Measurements from ENCODE around the gene PALMD. TPM values are rescaled to one million over a fixed set of nuclear protein-coding genes. Genes with fewer than 3 reads are reported as not detected.

Gene PALMD
- polyA plus RNA-seq, 3 donors, result 2.0 to 3.6 (median 2.6) TPM

GRCh38 chr1:99623554-99623953, 22.4 kb upstream of the PALMD start:
- DNase-seq (ENCODE audit: extremely low read depth in 1 of 11, low read depth in 9 of 11, low spot score in 4 of 11), result no peak

DNA sequence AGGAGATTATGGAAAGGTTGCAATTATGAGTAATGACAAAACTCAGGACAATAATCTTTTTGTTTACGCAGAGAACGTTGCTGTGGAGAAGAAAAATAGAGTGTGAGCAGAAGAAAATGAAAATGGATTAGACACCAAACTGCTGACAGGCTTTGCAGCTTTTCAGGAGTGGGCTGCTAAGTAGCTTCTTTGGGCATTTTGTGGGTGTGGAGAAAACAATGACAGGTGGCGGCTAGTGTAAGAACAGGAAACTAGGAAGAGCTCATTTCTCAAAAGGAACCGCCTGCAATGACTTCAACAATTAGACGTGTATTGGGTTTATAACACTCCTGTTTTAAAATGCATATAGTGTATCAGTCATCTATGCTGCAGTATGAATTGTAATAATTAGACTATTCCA, 18.3 kb upstream of the PALMD start:
- no peak for DNase-seq (ENCODE audit: extremely low read depth in 1 of 11, low read depth in 9 of 11, low spot score in 4 of 11)

- DNase-seq (ENCODE audit: extremely low read depth in 1 of 11, low read depth in 9 of 11, low spot score in 4 of 11), result no peak
Measured at GRCh38 chr1:99629164-99629563, 16.7 kb upstream of the PALMD start.

- no peak for DNase-seq (ENCODE audit: extremely low read depth in 1 of 11, low read depth in 9 of 11, low spot score in 4 of 11)
Measured at GRCh38 chr1:99634971-99635624, 10.8 kb upstream of the PALMD start.

DNA sequence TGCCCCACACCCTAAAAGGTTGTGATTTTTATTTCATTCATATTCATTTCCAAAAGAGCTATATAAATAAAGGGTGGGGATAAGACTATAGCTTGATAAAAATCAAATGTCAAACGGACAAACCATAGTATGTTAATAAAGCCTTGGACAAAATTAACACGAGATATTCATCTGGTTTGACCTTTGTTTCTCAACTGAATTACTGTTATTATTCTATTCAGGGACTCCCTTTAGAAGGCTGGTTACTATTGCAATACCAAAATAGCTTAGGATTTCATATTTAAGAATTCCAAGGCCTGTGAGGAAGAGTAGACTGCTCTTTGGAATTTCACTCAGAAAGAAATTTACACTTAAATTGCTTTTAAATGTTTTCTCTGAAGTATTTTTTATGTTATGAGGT, 10.2 kb upstream of the PALMD start:
- DNase-seq (ENCODE audit: extremely low read depth in 1 of 11, low read depth in 9 of 11, low spot score in 4 of 11), result no peak

DNA sequence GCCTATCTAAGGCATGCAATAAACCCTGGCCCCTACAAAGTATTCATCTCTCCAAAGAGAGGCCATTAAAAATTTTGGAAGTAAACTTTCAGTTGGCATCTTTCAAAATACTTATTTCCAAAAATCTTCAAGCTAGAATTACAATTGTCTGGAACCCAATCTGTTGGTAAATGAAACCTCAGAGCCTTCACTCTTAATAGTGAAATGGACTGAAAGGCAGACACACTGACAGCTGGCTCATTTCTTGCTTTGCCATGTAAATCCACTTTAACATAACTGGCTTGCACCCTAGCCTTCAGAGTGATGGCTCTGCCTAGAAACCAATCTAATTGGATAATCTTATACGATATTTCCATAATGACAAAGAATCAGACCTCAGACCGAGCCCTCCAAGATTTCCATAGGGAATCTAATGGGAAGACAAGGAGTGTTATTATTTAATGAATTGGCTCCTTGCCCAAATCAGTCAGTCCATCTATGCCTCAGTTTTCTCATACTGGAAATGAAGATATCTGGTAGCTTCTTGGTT, 9.2 kb upstream of the PALMD start:
- DNase-seq (ENCODE audit: extremely low read depth in 1 of 11, low read depth in 9 of 11, low spot score in 4 of 11), result no peak

DNA sequence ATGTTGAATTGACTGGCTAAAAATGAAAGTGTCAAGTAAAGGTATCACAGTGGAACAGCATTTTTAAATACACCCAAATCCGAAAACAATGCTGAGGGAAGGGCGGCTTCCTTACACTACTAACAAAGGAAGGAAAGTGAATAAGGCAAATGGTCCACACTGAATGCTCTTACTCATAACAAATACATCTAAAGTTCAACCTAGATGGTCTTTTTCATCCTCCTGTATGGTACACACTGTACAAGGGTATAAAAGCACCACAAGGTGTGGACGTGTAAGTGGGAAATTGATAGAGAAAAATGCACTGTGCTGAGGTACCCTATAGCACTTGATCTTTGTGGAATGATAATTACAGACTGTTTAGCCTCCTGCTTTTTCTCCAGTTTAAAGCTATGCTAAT, 7.1 kb upstream of the PALMD start:
- no peak for DNase-seq (ENCODE audit: extremely low read depth in 1 of 11, low read depth in 9 of 11, low spot score in 4 of 11)

DNA sequence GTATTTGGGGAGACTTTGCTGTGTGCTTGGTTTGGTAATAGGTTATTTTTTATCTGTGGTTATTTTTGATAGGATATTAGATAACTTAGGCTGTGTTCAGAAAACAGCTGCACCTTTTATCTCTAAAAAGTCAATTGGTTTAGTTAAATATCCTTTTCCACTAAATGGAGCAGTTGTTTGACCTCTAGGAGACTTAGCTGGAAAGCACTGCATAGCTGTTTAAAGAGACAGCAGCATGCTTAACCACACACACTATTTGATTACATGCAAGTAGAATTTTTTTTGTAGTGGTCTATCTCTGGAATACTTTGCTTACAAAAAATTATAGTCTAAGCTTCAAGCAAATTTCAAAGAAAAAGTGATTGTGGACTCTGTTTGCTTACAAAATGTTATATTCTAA, 6.5 kb upstream of the PALMD start:
- DNase-seq (ENCODE audit: extremely low read depth in 1 of 11, low read depth in 9 of 11, low spot score in 4 of 11), result no peak

DNA sequence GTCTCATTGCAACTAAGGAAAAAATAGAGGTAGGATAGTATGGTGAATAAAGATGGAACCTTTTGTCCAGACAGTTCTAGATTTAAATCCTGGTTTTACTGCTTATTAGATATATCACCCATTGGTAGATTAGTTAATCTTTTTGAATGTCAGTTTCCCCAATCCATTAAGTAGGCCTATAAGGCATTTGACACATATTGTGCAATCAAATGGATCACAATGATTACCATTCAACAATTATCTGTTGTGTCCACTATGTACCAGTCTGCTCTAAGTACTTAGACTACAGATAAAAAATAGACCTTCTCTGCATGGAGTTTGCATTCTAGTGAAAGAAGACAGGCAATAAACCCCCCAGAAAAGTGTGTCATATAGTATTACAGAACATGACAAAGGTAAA, 6.0 kb upstream of the PALMD start:
- DNase-seq (ENCODE audit: extremely low read depth in 1 of 11, low read depth in 9 of 11, low spot score in 4 of 11), result no peak

- no peak for DNase-seq (ENCODE audit: extremely low read depth in 1 of 11, low read depth in 9 of 11, low spot score in 4 of 11)
Measured at GRCh38 chr1:99640672-99641071, 5.2 kb upstream of the PALMD start.

GRCh38 chr1:99641558-99641957, 4.4 kb upstream of the PALMD start:
- DNase-seq (ENCODE audit: extremely low read depth in 1 of 11, low read depth in 9 of 11, low spot score in 4 of 11), result no peak

DNA sequence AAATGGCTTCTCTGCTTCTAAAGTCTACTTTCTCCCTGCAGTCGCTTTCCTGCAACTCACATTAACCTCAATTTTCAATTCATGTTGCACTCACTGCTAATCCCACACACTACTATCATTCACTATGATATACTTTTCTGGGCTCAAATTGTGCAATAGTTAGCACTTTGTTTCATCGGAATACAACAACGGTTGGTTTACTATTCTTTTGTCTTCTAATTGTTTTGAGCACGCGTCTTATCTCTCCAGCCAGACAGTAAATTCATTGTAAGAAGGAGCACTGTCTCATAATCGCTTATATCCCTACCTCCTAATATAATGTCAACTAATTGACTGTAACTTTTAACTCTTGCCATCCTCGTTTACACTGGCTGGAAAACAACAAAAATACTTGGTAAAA, 3.9 kb upstream of the PALMD start:
- DNase-seq (ENCODE audit: extremely low read depth in 1 of 11, low read depth in 9 of 11, low spot score in 4 of 11), result no peak

- DNase-seq (ENCODE audit: extremely low read depth in 1 of 11, low read depth in 9 of 11, low spot score in 4 of 11), result no peak
Measured at GRCh38 chr1:99643021-99643779, 2.7 kb upstream of the PALMD start.

DNA sequence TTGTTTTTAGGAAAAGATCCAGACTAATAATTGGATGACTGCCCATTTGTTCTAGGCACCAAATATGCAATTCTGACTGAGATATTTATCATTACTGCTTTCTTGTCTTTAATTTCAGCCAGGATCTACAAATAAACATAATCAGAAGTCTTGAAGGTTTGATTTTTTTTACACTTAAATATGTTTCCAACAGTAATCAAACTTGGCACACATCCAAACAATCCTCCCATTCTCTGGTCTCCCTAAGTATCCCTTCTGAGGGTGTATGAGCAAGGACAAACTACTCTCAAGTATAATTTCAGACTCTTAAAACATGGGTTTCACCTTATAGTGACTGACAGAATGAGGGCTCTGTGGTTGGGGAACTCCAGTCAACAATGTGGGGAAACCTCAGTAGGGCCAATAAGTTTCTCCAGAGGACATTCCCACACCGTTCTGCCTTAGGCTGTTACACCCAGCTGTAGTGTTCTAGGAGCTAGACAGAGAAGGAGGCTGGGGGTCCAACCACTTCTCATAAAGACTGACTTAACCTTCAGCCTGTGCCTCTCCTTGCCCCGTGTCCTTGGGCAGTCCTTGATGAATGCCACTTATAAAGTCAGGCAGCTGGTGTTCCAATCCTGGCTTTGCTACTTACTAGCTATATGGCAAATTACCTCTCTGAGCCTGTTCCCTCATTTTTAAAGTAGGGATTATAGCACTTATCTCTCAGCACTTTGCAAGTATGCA, 1.5 kb upstream of the PALMD start:
- DNase-seq (ENCODE audit: extremely low read depth in 1 of 11, low read depth in 9 of 11, low spot score in 4 of 11), result no peak

DNA sequence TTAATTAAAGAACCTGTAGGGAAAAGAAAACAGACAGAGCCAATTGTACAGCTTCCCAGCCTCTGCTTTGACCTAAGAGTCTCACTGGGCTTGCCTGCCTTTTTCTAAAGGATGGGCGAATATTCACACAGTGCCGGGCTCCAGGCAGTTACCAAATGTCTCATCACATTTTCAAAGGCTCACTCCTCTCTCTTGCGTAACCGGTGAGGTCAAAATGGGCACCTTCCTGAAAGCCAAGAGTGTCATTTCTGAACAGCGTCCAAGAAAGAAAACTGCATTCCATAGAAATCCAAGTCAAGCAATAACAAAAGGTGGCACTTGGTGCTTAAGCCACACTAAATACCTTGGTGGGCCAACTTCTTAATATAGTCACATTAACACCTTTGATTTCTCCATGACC, 710 bp upstream of the PALMD start:
- no peak for DNase-seq (ENCODE audit: extremely low read depth in 1 of 11, low read depth in 9 of 11, low spot score in 4 of 11)

DNA sequence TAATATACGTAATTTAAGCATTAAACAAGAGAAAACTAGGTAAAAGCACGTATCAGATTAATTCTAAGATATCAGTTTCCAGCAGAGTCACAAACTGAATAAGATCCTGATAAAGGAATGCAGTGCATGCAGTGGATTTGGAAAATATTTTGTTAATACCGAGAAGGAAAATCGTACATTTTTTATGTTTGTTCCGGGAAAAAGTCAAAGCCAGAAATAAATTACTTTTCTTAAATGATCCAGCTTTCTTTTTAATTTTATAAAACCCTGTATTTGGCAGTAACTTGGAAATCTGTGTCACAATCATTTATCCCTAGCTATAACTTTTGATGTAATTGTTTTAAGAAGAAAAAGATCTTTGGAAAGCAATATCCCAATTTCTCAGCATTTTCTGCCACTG, 955 bp downstream of the PALMD start:
- no peak for DNase-seq (ENCODE audit: extremely low read depth in 1 of 11, low read depth in 9 of 11, low spot score in 4 of 11)

GRCh38 chr1:99647490-99647889, 1.6 kb downstream of the PALMD start:
- DNase-seq (ENCODE audit: extremely low read depth in 1 of 11, low read depth in 9 of 11, low spot score in 4 of 11), result no peak

DNA sequence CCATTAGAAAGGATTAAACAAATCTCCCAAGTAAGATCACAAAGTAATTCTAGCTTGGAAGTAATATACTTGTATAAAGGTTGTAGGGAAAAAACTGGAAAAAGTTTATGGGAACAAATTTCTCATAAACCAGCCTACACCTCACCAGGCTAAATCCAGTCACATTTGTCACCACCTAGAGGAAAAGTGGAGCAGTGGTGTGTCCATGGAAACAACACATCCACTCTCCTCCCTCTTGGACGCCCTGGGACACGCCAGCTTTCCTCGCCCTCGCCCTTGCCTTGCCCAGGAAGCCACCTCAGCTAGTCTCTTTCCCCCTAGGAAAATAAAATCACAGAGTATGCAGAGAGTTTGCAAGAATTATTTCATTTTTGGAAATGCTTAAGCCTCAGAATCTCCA, 2.2 kb downstream of the PALMD start:
- DNase-seq (ENCODE audit: extremely low read depth in 1 of 11, low read depth in 9 of 11, low spot score in 4 of 11), result no peak

- no peak for DNase-seq (ENCODE audit: extremely low read depth in 1 of 11, low read depth in 9 of 11, low spot score in 4 of 11)
Measured at GRCh38 chr1:99650030-99650429, 4.1 kb downstream of the PALMD start.

DNA sequence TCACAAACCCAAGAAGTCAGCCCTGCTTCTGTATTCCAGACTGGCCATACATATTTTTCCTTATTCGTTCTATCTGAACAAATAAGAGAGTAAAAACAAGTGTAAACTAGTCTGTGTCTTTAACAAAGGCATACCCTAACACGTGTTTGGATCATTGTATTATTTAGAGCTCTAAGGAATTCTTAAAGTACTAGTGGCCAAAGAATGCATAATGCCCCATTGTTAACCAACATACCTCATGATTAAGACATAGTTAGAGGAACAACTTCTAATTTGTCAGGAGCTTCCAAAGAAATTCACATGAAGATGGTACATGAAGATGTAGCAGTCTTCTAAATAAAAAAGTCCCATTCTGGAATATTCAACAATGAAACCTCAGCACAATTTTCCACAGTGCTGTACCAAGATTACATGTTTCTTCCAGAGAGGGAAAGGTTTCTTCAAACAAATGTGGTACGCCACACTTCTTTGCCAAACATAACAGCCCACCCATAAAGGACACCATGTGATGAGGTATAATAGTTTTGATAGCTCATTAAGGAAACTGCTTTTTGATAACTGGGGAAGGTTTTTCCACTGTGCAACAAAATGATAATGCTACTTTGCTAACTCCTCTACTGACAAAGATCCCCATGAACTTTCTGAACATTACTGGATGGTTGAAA, 5.0 kb downstream of the PALMD start:
- DNase-seq (ENCODE audit: extremely low read depth in 1 of 11, low read depth in 9 of 11, low spot score in 4 of 11), result no peak

Measured in renal cortex interstitium (tissue), 11 donors.